Endometrial microvascular endothelial cells (primary cell): ENCODE data around the gene HSPA12B. TPM values are rescaled to one million over a fixed set of nuclear protein-coding genes. Genes with fewer than 3 reads are reported as not detected.

Source experiments
- in situ Hi-C: cut with HindIII; loops from 2 replicates; pipeline ENCODE4 v1.10.0; 2017; ENCODE audit warnings: low sequenced_read_pairs, low pct_unique_long_range_greater_than_20kb; ENCODE audit errors: inconsistent ontology term
- total RNA-seq: library from RNA; depleted of rRNA; stranded (reverse); fragments of >200 nt; gene quantifications from one replicate; pipeline ENCODE4 v1.2.3, GENCODE V29; 2015; ENCODE audit errors: inconsistent ontology term

The HSPA12B gene
- total RNA-seq, 1 donor from 2014 or later, result 10.9 TPM

- in situ Hi-C loops, result no loop called here
Observed at GRCh38 chr20:3727401-3728021, 5.0 kb upstream of the HSPA12B start.

GRCh38 chr20:3728354-3728753 lies 4.1 kb upstream of the HSPA12B start:
- in situ Hi-C loops, result no loop called here

GRCh38 chr20:3728876-3729275 lies 3.6 kb upstream of the HSPA12B start:
- in situ Hi-C loops, result no loop called here

GRCh38 chr20:3729378-3729777 lies 3.1 kb upstream of the HSPA12B start:
- in situ Hi-C loops, result no loop called here

GRCh38 chr20:3729811-3730540 lies 2.5 kb upstream of the HSPA12B start:
- in situ Hi-C loops, result no loop called here

GRCh38 chr20:3730803-3731672 lies 1.4 kb upstream of the HSPA12B start:
- in situ Hi-C loops, result no loop called here

- in situ Hi-C loops, result no loop called here
Observed at GRCh38 chr20:3731944-3732326, 550 bp upstream of the HSPA12B start.

- in situ Hi-C loops, result no loop called here
Observed at GRCh38 chr20:3733119-3733995, 872 bp downstream of the HSPA12B start.

GRCh38 chr20:3734111-3734843 lies 1.8 kb downstream of the HSPA12B start:
- in situ Hi-C loops, result no loop called here

- in situ Hi-C loops, result no loop called here
Observed at GRCh38 chr20:3735768-3736167, 3.3 kb downstream of the HSPA12B start.

GRCh38 chr20:3738111-3739053 lies 5.9 kb downstream of the HSPA12B start:
- in situ Hi-C loops, result no loop called here

- in situ Hi-C loops, result no loop called here
Observed at GRCh38 chr20:3739054-3739925, 6.8 kb downstream of the HSPA12B start.

GRCh38 chr20:3739926-3740451 lies 7.5 kb downstream of the HSPA12B start:
- in situ Hi-C loops, result no loop called here

- in situ Hi-C loops, result no loop called here
Observed at GRCh38 chr20:3740615-3741301, 8.3 kb downstream of the HSPA12B start.

- in situ Hi-C loops, result no loop called here
Observed at GRCh38 chr20:3741836-3742458, 9.5 kb downstream of the HSPA12B start.
